Measurements from ENCODE around the gene UBE2G1. TPM values are rescaled to one million over a fixed set of nuclear protein-coding genes. Genes with fewer than 3 reads are reported as not detected.

The UBE2G1 gene
- total and polyA plus RNA-seq, 9 of the 15 experiments (the other 6 are each of a cell fraction or from before 2014, with no cell fraction given), result 10.1 to 65.9 (median 29.7) TPM

- TF ChIP-seq REST (IDR thresholded peaks at IDR 0.05; ENCODE audit: borderline replicate concordance) (peak; percentile 82), REST (CRISPR knock-in tag; IDR thresholded peaks at IDR 0.05; ENCODE audit: low read depth) (no peak), MAZ (CRISPR knock-in tag; conservative IDR thresholded peaks at IDR 0.05 in 1 of 2, IDR thresholded peaks at IDR 0.05 in 1 of 2) (peak; percentile 55 to 64; a peak in 2 of 4 replicates), SIX5 (IDR thresholded peaks at IDR 0.05; ENCODE audit: borderline replicate concordance in 1 of 2, insufficient read depth in 1 of 2, low read depth in 1 of 2, low read length in 2 of 2) (peak; percentile 44 to 58; a peak in 3 of 4 replicates), TEAD4 (IDR thresholded peaks at IDR 0.05; ENCODE audit: low read length) (no peak), TEAD4 (CRISPR knock-in tag; IDR thresholded peaks at IDR 0.05; ENCODE audit: borderline replicate concordance) (no peak), RCOR1 (IDR thresholded peaks at IDR 0.05; ENCODE audit: borderline replicate concordance in 1 of 2, low read depth in 2 of 2, low read length in 2 of 2) (no peak), HMBOX1 (IDR thresholded peaks at IDR 0.05) (peak; percentile 62; the same call in 1 of the 2 replicates), ZNF140 (CRISPR knock-in tag; IDR thresholded peaks at IDR 0.05) (no peak), ZNF644 (tag; IDR thresholded peaks at IDR 0.05; ENCODE audit: low read depth) (no peak)
- TF ChIP-seq, protein P1, sequence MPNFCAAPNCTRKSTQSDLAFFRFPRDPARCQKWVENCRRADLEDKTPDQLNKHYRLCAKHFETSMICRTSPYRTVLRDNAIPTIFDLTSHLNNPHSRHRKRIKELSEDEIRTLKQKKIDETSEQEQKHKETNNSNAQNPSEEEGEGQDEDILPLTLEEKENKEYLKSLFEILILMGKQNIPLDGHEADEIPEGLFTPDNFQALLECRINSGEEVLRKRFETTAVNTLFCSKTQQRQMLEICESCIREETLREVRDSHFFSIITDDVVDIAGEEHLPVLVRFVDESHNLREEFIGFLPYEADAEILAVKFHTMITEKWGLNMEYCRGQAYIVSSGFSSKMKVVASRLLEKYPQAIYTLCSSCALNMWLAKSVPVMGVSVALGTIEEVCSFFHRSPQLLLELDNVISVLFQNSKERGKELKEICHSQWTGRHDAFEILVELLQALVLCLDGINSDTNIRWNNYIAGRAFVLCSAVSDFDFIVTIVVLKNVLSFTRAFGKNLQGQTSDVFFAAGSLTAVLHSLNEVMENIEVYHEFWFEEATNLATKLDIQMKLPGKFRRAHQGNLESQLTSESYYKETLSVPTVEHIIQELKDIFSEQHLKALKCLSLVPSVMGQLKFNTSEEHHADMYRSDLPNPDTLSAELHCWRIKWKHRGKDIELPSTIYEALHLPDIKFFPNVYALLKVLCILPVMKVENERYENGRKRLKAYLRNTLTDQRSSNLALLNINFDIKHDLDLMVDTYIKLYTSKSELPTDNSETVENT (CRISPR knock-in tag; IDR thresholded peaks at IDR 0.05), result peak; percentile 53; the same call in 1 of the 2 replicates
Observed at GRCh38 chr17:4366327-4367063, at the start of gene UBE2G1 (continued).

Data from K562 (cell line).